H1 (cell line): ENCODE data around the gene ZNF586.

Experiments
- ASH2L ChIP-seq: fragments of 200-600, 300-600 bp; sonication (generic); IDR thresholded peaks from one replicate; pipeline ENCODE4 v1.7.1; 2017; ENCODE audit warnings: low read length
- CTCF ChIP-seq, 3 experiments: IDR thresholded peaks; 1 replicate in 2 of 3; 2 replicates in 1 of 3; pipeline versions ENCODE4 v1.5.1 to v1.6.1; 2011; ENCODE audit warnings: low read length in 3 of 3, mild to moderate bottlenecking in 3 of 3, inconsistent platforms in 2 of 3, low read depth in 1 of 3, moderate library complexity in 1 of 3; ENCODE audit not compliant: insufficient read depth in 1 of 3; ENCODE audit errors: control extremely low read depth in 1 of 3
- EP300 ChIP-seq, 2 experiments: IDR thresholded peaks; 1 replicate in 1 of 2; 2 replicates in 1 of 2; pipeline ENCODE4 v1.6.1; 2011 to 2012; ENCODE audit warnings: low read depth in 2 of 2, low read length in 2 of 2, mild to moderate bottlenecking in 2 of 2, borderline replicate concordance in 1 of 2, inconsistent platforms in 1 of 2, moderate library complexity in 1 of 2
- GTF2F1 ChIP-seq: IDR thresholded peaks from 2 replicates; pipeline ENCODE4 v1.6.1; 2012; ENCODE audit warnings: low read depth, low read length, improper control_type of control experiment, borderline replicate concordance
- MAFK ChIP-seq: IDR thresholded peaks from 2 replicates; pipeline ENCODE4 v1.6.1; 2012; ENCODE audit warnings: low read depth, mild to moderate bottlenecking, improper control_type of control experiment, low read length
- MAX ChIP-seq: IDR thresholded peaks from 2 replicates; pipeline ENCODE4 v1.6.1; 2012; ENCODE audit warnings: inconsistent platforms
- POLR2A ChIP-seq, 2 experiments: IDR thresholded peaks; 1 replicate in 1 of 2; 2 replicates in 1 of 2; pipeline ENCODE4 v1.6.1; 2011; ENCODE audit warnings: low read depth in 2 of 2, low read length in 2 of 2, mild to moderate bottlenecking in 2 of 2; ENCODE audit errors: control extremely low read depth in 1 of 2
- POLR2AphosphoS5 ChIP-seq: IDR thresholded peaks from 2 replicates; pipeline ENCODE4 v1.6.1; 2011; ENCODE audit warnings: low read depth, low read length
- RNF2 ChIP-seq: fragments of 200-900, 300-1000 bp; sonication (generic); IDR thresholded peaks from 2 replicates; pipeline ENCODE4 v1.7.1; 2016; ENCODE audit warnings: borderline replicate concordance, low read depth, mild to moderate bottlenecking, antibody characterized with exemption, low read length; ENCODE audit not compliant: poor library complexity, severe bottlenecking; ENCODE audit errors: missing control alignments
- SP1 ChIP-seq: IDR thresholded peaks from 2 replicates; pipeline ENCODE4 v1.6.1; 2011; ENCODE audit warnings: low read depth, low read length

- no peak for TF ChIP-seq CTCF (IDR thresholded peaks at IDR 0.05; ENCODE audit: control extremely low read depth in 1 of 3, insufficient read depth in 1 of 3, low read depth in 1 of 3, low read length in 3 of 3)
- TF ChIP-seq EP300 (IDR thresholded peaks at IDR 0.05; ENCODE audit: borderline replicate concordance in 1 of 2, low read depth in 2 of 2, low read length in 2 of 2) = no peak
- no peak for TF ChIP-seq ASH2L
- TF ChIP-seq POLR2A (IDR thresholded peaks at IDR 0.05; ENCODE audit: control extremely low read depth in 1 of 2, low read depth in 2 of 2, low read length in 2 of 2) = no peak
- TF ChIP-seq POLR2AphosphoS5 = no peak
- TF ChIP-seq GTF2F1 = no peak
- no peak for TF ChIP-seq MAX
- no peak for TF ChIP-seq RNF2
- no peak for TF ChIP-seq MAFK
- no peak for TF ChIP-seq SP1
Observed at GRCh38 chr19:57788114-57788692, 18.7 kb downstream of the ZNF586 start.
